ENCODE data around the gene CCDC54.

The CCDC54 gene

GRCh38 chr3:107394502-107394901, 17.3 kb downstream of the CCDC54 start:
- Histone ChIP-seq H3K9ac (ENCODE audit: low read length) (no peak overlapping the region), H3K9me3 (ENCODE audit: low read length) (no peaks in the 10 kb centered on the region), H3K4me3 (ENCODE audit: low read depth in 1 of 2, low read length in 2 of 2) (no peak overlapping the region), H3K27me3 (ENCODE audit: control insufficient read depth in 1 of 2, insufficient read depth in 2 of 2, low read length in 2 of 2) (no peaks in the 10 kb centered on the region), H3K36me3 (ENCODE audit: insufficient read depth, low read length) (no peaks in the 10 kb centered on the region), H3K4me1 (ENCODE audit: insufficient read depth, low read length) (no peaks in the 10 kb centered on the region), H3K27ac (ENCODE audit: low read depth, low read length) (no peak overlapping the region)

DNA sequence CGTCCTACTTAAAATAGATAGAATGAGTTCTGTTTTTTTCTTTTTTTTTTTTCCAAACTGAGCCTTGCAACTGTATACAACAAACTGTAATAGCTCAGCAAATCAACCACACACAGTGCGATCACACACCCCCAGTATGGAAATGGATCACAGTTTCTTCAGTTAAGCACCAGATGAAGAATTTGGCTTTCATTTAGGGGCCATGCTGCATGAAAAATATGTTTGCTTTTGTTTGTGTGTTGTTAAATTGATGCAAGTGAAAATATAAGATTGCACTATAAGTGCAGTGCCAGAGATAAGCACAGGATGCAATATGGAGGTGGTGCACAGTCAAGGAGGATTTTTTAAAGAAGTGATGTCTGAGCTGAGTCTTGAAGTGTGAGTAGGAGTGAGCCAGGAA, 17.8 kb downstream of the CCDC54 start:
- no peak overlapping the region for H3K9ac ChIP-seq (ENCODE audit: low read length)
- no peaks in the 10 kb centered on the region for H3K4me1 ChIP-seq (ENCODE audit: insufficient read depth, low read length)
- H3K27me3 ChIP-seq (ENCODE audit: control insufficient read depth in 1 of 2, insufficient read depth in 2 of 2, low read length in 2 of 2) = no peaks in the 10 kb centered on the region
- no peak overlapping the region for H3K4me3 ChIP-seq (ENCODE audit: low read depth in 1 of 2, low read length in 2 of 2)
- H3K9me3 ChIP-seq (ENCODE audit: low read length) = no peaks in the 10 kb centered on the region
- H3K27ac ChIP-seq (ENCODE audit: low read depth, low read length) = no peak overlapping the region
- no peaks in the 10 kb centered on the region for H3K36me3 ChIP-seq (ENCODE audit: insufficient read depth, low read length)

GRCh38 chr3:107401301-107401700, 24.1 kb downstream of the CCDC54 start:
- H3K4me3 ChIP-seq (ENCODE audit: low read depth in 1 of 2, low read length in 2 of 2) = no peak overlapping the region
- no peaks in the 10 kb centered on the region for H3K27me3 ChIP-seq (ENCODE audit: control insufficient read depth in 1 of 2, insufficient read depth in 2 of 2, low read length in 2 of 2)
- no peaks in the 10 kb centered on the region for H3K36me3 ChIP-seq (ENCODE audit: insufficient read depth, low read length)
- H3K27ac ChIP-seq (ENCODE audit: low read depth, low read length) = no peak overlapping the region
- H3K9ac ChIP-seq (ENCODE audit: low read length) = no peak overlapping the region
- no peaks in the 10 kb centered on the region for H3K4me1 ChIP-seq (ENCODE audit: insufficient read depth, low read length)
- H3K9me3 ChIP-seq (ENCODE audit: low read length) = no peaks in the 10 kb centered on the region

GRCh38 chr3:107402214-107402613, 25.0 kb downstream of the CCDC54 start:
- Histone ChIP-seq H3K9ac (ENCODE audit: low read length) (no peak overlapping the region), H3K4me1 (ENCODE audit: insufficient read depth, low read length) (no peaks in the 10 kb centered on the region), H3K4me3 (ENCODE audit: low read depth in 1 of 2, low read length in 2 of 2) (no peak overlapping the region), H3K9me3 (ENCODE audit: low read length) (no peaks in the 10 kb centered on the region), H3K27me3 (ENCODE audit: control insufficient read depth in 1 of 2, insufficient read depth in 2 of 2, low read length in 2 of 2) (no peaks in the 10 kb centered on the region), H3K27ac (ENCODE audit: low read depth, low read length) (no peak overlapping the region), H3K36me3 (ENCODE audit: insufficient read depth, low read length) (no peaks in the 10 kb centered on the region)

DNA sequence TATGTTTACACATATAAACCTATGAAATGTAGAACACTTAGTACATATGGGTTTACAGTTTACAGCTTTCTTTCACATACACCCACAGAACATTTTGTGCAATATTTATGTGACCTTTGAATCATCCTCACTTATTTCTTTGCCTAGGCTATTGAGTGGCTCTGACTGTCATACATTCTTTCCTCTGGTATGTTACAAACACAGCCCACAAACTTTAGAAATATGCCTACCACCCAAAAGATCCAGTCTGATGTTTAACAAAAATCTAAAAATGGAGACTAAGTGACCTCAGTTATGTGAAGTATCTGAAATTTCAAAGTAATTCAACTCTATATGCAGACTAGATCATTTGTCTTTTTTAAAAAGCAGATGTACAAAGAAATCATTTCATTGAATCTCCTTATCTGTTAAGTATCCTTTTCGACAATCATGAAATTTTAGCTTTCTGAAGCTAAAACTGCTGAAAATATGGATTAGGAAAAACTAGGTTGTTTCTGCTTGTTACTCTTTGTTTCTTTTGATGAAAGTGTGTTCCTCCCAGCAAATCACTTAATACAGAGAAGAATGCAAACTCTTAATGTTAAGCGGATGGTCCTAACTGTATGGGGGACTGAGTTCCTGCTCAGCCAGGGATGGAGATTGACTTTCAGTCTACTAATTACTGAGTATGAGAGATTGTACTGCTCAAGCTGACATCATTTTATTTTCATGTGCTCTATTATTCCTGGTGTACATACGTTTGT, 27.7 kb downstream of the CCDC54 start:
- Histone ChIP-seq H3K9ac (ENCODE audit: low read length) (no peak overlapping the region), H3K27me3 (ENCODE audit: control insufficient read depth in 1 of 2, insufficient read depth in 2 of 2, low read length in 2 of 2) (no peaks in the 10 kb centered on the region), H3K4me1 (ENCODE audit: insufficient read depth, low read length) (no peaks in the 10 kb centered on the region), H3K36me3 (ENCODE audit: insufficient read depth, low read length) (no peaks in the 10 kb centered on the region), H3K27ac (ENCODE audit: low read depth, low read length) (no peak overlapping the region), H3K4me3 (ENCODE audit: low read depth in 1 of 2, low read length in 2 of 2) (no peak overlapping the region), H3K9me3 (ENCODE audit: low read length) (no peaks in the 10 kb centered on the region)

GRCh38 chr3:107407355-107407754, 30.1 kb downstream of the CCDC54 start:
- no peak overlapping the region for H3K9ac ChIP-seq (ENCODE audit: low read length)
- no peaks in the 10 kb centered on the region for H3K27me3 ChIP-seq (ENCODE audit: control insufficient read depth in 1 of 2, insufficient read depth in 2 of 2, low read length in 2 of 2)
- H3K4me1 ChIP-seq (ENCODE audit: insufficient read depth, low read length) = no peaks in the 10 kb centered on the region
- no peak overlapping the region for H3K4me3 ChIP-seq (ENCODE audit: low read depth in 1 of 2, low read length in 2 of 2)
- no peak overlapping the region for H3K27ac ChIP-seq (ENCODE audit: low read depth, low read length)
- no peaks in the 10 kb centered on the region for H3K36me3 ChIP-seq (ENCODE audit: insufficient read depth, low read length)
- H3K9me3 ChIP-seq (ENCODE audit: low read length) = no peaks in the 10 kb centered on the region

- no peaks in the 10 kb centered on the region for H3K4me1 ChIP-seq (ENCODE audit: insufficient read depth, low read length)
- no peaks in the 10 kb centered on the region for H3K36me3 ChIP-seq (ENCODE audit: insufficient read depth, low read length)
Observed at GRCh38 chr3:107408513-107408912, 31.3 kb downstream of the CCDC54 start.

DNA sequence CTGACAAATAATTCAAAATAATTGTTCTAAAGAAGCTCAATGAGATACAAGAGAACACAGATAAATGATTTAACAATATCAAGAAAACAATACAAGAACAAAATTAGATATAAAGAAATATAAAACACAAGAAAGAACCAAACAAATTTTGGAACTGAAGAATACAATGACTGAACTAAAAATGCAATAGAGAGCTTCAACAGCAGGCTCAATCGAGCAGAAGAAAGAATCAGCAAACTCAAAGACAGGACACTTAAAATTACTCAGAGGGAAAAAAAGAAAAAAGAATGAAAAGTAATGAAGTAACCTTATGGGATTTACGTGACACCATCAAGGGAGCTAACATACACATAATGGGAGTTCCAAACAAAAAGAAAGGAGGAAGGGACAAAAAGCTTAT, 32.1 kb downstream of the CCDC54 start:
- Histone ChIP-seq H3K27ac (ENCODE audit: low read depth, low read length) (no peak overlapping the region), H3K4me3 (ENCODE audit: low read depth in 1 of 2, low read length in 2 of 2) (no peak overlapping the region), H3K9me3 (ENCODE audit: low read length) (no peaks in the 10 kb centered on the region), H3K36me3 (ENCODE audit: insufficient read depth, low read length) (no peaks in the 10 kb centered on the region), H3K27me3 (ENCODE audit: control insufficient read depth in 1 of 2, insufficient read depth in 2 of 2, low read length in 2 of 2) (no peaks in the 10 kb centered on the region), H3K4me1 (ENCODE audit: insufficient read depth, low read length) (no peaks in the 10 kb centered on the region), H3K9ac (ENCODE audit: low read length) (no peak overlapping the region)

More at GRCh38 chr3:107408513-107408912, 31.3 kb downstream of the CCDC54 start:
- no peaks in the 10 kb centered on the region for H3K9me3 ChIP-seq (ENCODE audit: low read length)
- H3K9ac ChIP-seq (ENCODE audit: low read length) = no peak overlapping the region
- H3K4me3 ChIP-seq (ENCODE audit: low read depth in 1 of 2, low read length in 2 of 2) = no peak overlapping the region
- no peaks in the 10 kb centered on the region for H3K27me3 ChIP-seq (ENCODE audit: control insufficient read depth in 1 of 2, insufficient read depth in 2 of 2, low read length in 2 of 2)
- no peak overlapping the region for H3K27ac ChIP-seq (ENCODE audit: low read depth, low read length)

- no peaks in the 10 kb centered on the region for H3K9me3 ChIP-seq (ENCODE audit: low read length)
- H3K36me3 ChIP-seq (ENCODE audit: insufficient read depth, low read length) = no peaks in the 10 kb centered on the region
- no peak overlapping the region for H3K4me3 ChIP-seq (ENCODE audit: low read depth in 1 of 2, low read length in 2 of 2)
- no peaks in the 10 kb centered on the region for H3K27me3 ChIP-seq (ENCODE audit: control insufficient read depth in 1 of 2, insufficient read depth in 2 of 2, low read length in 2 of 2)
- no peak overlapping the region for H3K9ac ChIP-seq (ENCODE audit: low read length)
- H3K4me1 ChIP-seq (ENCODE audit: insufficient read depth, low read length) = no peaks in the 10 kb centered on the region
- H3K27ac ChIP-seq (ENCODE audit: low read depth, low read length) = no peak overlapping the region
Observed at GRCh38 chr3:107410606-107411005, 33.4 kb downstream of the CCDC54 start.

DNA sequence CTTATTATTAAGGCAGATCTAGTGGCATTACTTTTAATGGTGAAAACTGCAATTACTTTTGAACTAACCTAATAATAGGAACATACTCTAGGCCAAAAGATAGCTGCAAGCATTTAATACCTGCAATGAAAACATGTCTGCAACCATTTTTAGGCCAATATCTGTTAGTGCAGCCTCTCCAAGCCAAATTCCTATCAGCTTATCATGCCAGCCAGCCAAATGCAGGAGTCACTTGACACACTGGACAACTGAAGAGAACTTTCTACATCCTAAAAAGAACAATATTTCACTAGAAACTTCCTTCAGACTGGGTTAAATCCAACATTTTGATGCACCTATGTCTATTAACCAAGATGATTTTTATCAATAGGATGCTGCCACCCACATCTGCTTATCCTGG, 33.8 kb downstream of the CCDC54 start:
- Histone ChIP-seq H3K27ac (ENCODE audit: low read depth, low read length) (no peak overlapping the region), H3K9ac (ENCODE audit: low read length) (no peak overlapping the region), H3K4me3 (ENCODE audit: low read depth in 1 of 2, low read length in 2 of 2) (no peak overlapping the region), H3K36me3 (ENCODE audit: insufficient read depth, low read length) (no peaks in the 10 kb centered on the region), H3K4me1 (ENCODE audit: insufficient read depth, low read length) (no peaks in the 10 kb centered on the region), H3K9me3 (ENCODE audit: low read length) (no peaks in the 10 kb centered on the region), H3K27me3 (ENCODE audit: control insufficient read depth in 1 of 2, insufficient read depth in 2 of 2, low read length in 2 of 2) (no peaks in the 10 kb centered on the region)

GRCh38 chr3:107411779-107412178, 34.5 kb downstream of the CCDC54 start:
- Histone ChIP-seq H3K27ac (ENCODE audit: low read depth, low read length) (no peak overlapping the region), H3K9ac (ENCODE audit: low read length) (no peak overlapping the region), H3K27me3 (ENCODE audit: control insufficient read depth in 1 of 2, insufficient read depth in 2 of 2, low read length in 2 of 2) (no peaks in the 10 kb centered on the region), H3K9me3 (ENCODE audit: low read length) (no peaks in the 10 kb centered on the region), H3K4me3 (ENCODE audit: low read depth in 1 of 2, low read length in 2 of 2) (no peak overlapping the region), H3K4me1 (ENCODE audit: insufficient read depth, low read length) (no peaks in the 10 kb centered on the region), H3K36me3 (ENCODE audit: insufficient read depth, low read length) (no peaks in the 10 kb centered on the region)

GRCh38 chr3:107412376-107412775, 35.1 kb downstream of the CCDC54 start:
- H3K4me3 ChIP-seq (ENCODE audit: low read depth in 1 of 2, low read length in 2 of 2) = no peak overlapping the region
- no peaks in the 10 kb centered on the region for H3K4me1 ChIP-seq (ENCODE audit: insufficient read depth, low read length)
- H3K9ac ChIP-seq (ENCODE audit: low read length) = no peak overlapping the region
- no peaks in the 10 kb centered on the region for H3K9me3 ChIP-seq (ENCODE audit: low read length)
- no peak overlapping the region for H3K27ac ChIP-seq (ENCODE audit: low read depth, low read length)
- H3K27me3 ChIP-seq (ENCODE audit: control insufficient read depth in 1 of 2, insufficient read depth in 2 of 2, low read length in 2 of 2) = no peaks in the 10 kb centered on the region
- no peaks in the 10 kb centered on the region for H3K36me3 ChIP-seq (ENCODE audit: insufficient read depth, low read length)

All from muscle layer of colon (tissue), 2 donors.